Measurements from ENCODE around the gene PHF19. TPM values are rescaled to one million over a fixed set of nuclear protein-coding genes. Genes with fewer than 3 reads are reported as not detected.

Gene PHF19
- total and polyA plus RNA-seq, 2 experiments from 2014 or later = 16.8 to 31.0 TPM

DNA sequence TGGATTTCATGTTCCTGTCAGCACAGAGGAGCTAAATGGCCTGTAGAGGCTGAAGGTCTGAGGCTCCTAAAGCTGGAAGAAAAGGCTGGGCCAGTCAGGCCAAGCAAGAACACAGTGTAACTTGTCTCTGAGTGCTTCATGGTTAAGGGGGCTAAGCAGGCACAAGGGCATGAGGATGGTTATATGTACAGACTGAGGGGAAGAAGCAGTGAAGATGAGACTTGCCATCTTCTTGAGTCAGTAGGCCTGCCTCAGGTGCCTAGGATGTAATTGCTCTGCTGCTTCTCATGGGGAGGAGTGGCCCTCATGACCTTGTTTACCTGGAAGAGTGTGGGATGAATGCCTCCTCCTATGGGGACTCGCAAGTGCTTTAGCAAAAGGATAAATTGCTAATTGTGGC lies 25.5 kb downstream of the PHF19 start (continued):
- TF ChIP-seq, protein P1, sequence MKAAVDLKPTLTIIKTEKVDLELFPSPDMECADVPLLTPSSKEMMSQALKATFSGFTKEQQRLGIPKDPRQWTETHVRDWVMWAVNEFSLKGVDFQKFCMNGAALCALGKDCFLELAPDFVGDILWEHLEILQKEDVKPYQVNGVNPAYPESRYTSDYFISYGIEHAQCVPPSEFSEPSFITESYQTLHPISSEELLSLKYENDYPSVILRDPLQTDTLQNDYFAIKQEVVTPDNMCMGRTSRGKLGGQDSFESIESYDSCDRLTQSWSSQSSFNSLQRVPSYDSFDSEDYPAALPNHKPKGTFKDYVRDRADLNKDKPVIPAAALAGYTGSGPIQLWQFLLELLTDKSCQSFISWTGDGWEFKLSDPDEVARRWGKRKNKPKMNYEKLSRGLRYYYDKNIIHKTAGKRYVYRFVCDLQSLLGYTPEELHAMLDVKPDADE (IDR thresholded peaks at IDR 0.05) = no peak
- TF ChIP-seq, protein P2, sequence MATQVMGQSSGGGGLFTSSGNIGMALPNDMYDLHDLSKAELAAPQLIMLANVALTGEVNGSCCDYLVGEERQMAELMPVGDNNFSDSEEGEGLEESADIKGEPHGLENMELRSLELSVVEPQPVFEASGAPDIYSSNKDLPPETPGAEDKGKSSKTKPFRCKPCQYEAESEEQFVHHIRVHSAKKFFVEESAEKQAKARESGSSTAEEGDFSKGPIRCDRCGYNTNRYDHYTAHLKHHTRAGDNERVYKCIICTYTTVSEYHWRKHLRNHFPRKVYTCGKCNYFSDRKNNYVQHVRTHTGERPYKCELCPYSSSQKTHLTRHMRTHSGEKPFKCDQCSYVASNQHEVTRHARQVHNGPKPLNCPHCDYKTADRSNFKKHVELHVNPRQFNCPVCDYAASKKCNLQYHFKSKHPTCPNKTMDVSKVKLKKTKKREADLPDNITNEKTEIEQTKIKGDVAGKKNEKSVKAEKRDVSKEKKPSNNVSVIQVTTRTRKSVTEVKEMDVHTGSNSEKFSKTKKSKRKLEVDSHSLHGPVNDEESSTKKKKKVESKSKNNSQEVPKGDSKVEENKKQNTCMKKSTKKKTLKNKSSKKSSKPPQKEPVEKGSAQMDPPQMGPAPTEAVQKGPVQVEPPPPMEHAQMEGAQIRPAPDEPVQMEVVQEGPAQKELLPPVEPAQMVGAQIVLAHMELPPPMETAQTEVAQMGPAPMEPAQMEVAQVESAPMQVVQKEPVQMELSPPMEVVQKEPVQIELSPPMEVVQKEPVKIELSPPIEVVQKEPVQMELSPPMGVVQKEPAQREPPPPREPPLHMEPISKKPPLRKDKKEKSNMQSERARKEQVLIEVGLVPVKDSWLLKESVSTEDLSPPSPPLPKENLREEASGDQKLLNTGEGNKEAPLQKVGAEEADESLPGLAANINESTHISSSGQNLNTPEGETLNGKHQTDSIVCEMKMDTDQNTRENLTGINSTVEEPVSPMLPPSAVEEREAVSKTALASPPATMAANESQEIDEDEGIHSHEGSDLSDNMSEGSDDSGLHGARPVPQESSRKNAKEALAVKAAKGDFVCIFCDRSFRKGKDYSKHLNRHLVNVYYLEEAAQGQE (IDR thresholded peaks at IDR 0.05; ENCODE audit: unreplicated experiment) = no peak
- no peak for TF ChIP-seq NANOG (IDR thresholded peaks at IDR 0.05; ENCODE audit: borderline replicate concordance)
- no peak for TF ChIP-seq STAT1 (IDR thresholded peaks at IDR 0.05; ENCODE audit: unreplicated experiment)
- TF ChIP-seq ZNF331 (CRISPR knock-in tag; IDR thresholded peaks at IDR 0.05; ENCODE audit: low read depth) = no peak
- TF ChIP-seq JUNB (IDR thresholded peaks at IDR 0.05; ENCODE audit: unreplicated experiment) = no peak
- TF ChIP-seq, protein P3, sequence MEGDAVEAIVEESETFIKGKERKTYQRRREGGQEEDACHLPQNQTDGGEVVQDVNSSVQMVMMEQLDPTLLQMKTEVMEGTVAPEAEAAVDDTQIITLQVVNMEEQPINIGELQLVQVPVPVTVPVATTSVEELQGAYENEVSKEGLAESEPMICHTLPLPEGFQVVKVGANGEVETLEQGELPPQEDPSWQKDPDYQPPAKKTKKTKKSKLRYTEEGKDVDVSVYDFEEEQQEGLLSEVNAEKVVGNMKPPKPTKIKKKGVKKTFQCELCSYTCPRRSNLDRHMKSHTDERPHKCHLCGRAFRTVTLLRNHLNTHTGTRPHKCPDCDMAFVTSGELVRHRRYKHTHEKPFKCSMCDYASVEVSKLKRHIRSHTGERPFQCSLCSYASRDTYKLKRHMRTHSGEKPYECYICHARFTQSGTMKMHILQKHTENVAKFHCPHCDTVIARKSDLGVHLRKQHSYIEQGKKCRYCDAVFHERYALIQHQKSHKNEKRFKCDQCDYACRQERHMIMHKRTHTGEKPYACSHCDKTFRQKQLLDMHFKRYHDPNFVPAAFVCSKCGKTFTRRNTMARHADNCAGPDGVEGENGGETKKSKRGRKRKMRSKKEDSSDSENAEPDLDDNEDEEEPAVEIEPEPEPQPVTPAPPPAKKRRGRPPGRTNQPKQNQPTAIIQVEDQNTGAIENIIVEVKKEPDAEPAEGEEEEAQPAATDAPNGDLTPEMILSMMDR (conservative IDR thresholded peaks at IDR 0.05; ENCODE audit: low read depth in 2 of 2) = no peak
- no peak for TF ChIP-seq POLR2AphosphoS5 (IDR thresholded peaks at IDR 0.05; ENCODE audit: low read depth)

DNA sequence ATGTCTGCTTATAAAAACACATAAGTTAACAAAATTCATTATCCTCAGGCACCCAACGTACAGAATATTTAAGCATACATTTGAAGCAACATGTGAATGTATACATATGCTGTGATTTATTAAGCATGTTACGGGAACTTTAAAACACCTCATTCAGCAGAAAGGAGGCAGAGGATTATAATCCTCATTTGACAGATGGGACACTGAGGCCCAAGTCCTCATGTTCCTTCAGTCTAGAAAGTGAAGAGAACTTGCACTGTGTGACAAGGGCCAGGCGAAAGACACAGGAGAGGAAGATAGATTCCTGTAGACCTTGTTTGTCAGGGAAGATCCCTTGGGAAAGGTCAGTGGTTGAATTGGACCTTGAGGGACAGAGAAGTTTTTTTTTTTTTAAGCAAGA lies 26.7 kb downstream of the PHF19 start:
- H3K36me3 Mint-ChIP-seq (ENCODE audit: low read depth) = peaks cover 8% of the 10 kb centered on the region
- no peak for DNase-seq (ENCODE audit: low spot score)
- no peaks in the 10 kb centered on the region; the same call in 1 of the 2 replicates for H3K79me2 ChIP-seq (replicated peaks; ENCODE audit: insufficient read depth)
- no peaks in the 10 kb centered on the region for H3K9me2 ChIP-seq (ENCODE audit: insufficient read depth)
- no peak overlapping the region; the same call in 1 of the 2 replicates for H3K27ac Mint-ChIP-seq
- no peak for ATAC-seq
- no peak overlapping the region for H3K4me2 ChIP-seq
- H3K27me3 Mint-ChIP-seq (ENCODE audit: insufficient read depth, low read depth, poor library complexity) = peaks cover 5% of the 10 kb centered on the region
- H3K9me3 Mint-ChIP-seq = no peaks in the 10 kb centered on the region
- H3K4me3 ChIP-seq = no peak overlapping the region
- no peaks in the 10 kb centered on the region for H3K27me3 ChIP-seq (ENCODE audit: insufficient read depth)
- H3K4me1 Mint-ChIP-seq = peaks cover 23% of the 10 kb centered on the region
- H3K4me3 Mint-ChIP-seq = no peak overlapping the region
- H3K27ac ChIP-seq (ENCODE audit: low read depth) = no peak overlapping the region
- H3F3A ChIP-seq (replicated peaks; ENCODE audit: low read depth) = no peaks in the 10 kb centered on the region
- no peaks in the 10 kb centered on the region for H3K36me3 ChIP-seq (ENCODE audit: insufficient read depth)
- peaks cover 23% of the 10 kb centered on the region for H3K4me1 ChIP-seq (ENCODE audit: insufficient read depth)
- H2AFZ ChIP-seq = no peak overlapping the region
- no peaks in the 10 kb centered on the region for H4K20me1 ChIP-seq (replicated peaks; ENCODE audit: insufficient read depth)
- TF ChIP-seq POLR2AphosphoS5 (IDR thresholded peaks at IDR 0.05; ENCODE audit: low read depth) (no peak), JUNB (IDR thresholded peaks at IDR 0.05; ENCODE audit: unreplicated experiment) (no peak), CREB1 (CRISPR knock-in tag; IDR thresholded peaks at IDR 0.05; ENCODE audit: low read depth) (no peak)
- TF ChIP-seq, protein P3 (conservative IDR thresholded peaks at IDR 0.05; ENCODE audit: low read depth in 2 of 2) = no peak
- TF ChIP-seq, protein P1 (IDR thresholded peaks at IDR 0.05) = no peak

Data from GM23338 (cell line).